Adrenal gland (tissue), 5 donors: Measurements from ENCODE around the gene VSX1.

ENCODE experiments used
- POLR2A ChIP-seq, 2 donors: fragments of 450-650 bp; IDR thresholded peaks; one replicate each; pipeline ENCODE4 v1.6.1; 2017; ENCODE audit warnings: antibody characterized with exemption in 2 of 2, mild to moderate bottlenecking in 2 of 2, moderate library complexity in 1 of 2
- TF ChIP-seq, protein P1 (sequence below), 6 experiments: fragments of 450-650 bp in 4 of 6; fragments of 200-600 bp in 2 of 6; sonication (generic) in 1 of 6; IDR thresholded peaks; 1 replicate in 5 of 6; 2 replicates in 1 of 6; pipeline versions ENCODE4 v1.5.1 to v1.8.0; 2016 to 2021; ENCODE audit warnings: antibody characterized with exemption in 6 of 6, mild to moderate bottlenecking in 2 of 6, moderate library complexity in 1 of 6
- donor health status: DM: no; HTN: no; CAD: no.

DNA sequence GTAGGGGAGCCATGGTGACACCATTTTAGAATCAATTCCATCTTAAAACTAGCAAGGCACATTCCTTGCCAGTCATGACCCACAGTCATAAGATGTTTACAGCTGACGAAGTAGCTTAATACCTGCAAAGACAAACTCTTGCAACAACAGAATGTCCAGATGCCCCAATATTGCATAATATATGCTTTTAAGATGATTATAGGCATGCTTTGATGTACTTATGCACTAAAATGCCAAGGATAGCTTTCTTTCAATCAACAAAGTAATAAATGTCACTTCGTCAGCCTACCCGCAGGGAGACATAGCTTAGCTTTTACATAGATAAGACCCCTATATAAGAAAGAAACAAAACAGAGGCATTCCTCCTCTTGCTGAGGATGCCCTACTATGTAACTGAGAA, 50.7 kb downstream of the VSX1 start:
- TF ChIP-seq, protein P1, sequence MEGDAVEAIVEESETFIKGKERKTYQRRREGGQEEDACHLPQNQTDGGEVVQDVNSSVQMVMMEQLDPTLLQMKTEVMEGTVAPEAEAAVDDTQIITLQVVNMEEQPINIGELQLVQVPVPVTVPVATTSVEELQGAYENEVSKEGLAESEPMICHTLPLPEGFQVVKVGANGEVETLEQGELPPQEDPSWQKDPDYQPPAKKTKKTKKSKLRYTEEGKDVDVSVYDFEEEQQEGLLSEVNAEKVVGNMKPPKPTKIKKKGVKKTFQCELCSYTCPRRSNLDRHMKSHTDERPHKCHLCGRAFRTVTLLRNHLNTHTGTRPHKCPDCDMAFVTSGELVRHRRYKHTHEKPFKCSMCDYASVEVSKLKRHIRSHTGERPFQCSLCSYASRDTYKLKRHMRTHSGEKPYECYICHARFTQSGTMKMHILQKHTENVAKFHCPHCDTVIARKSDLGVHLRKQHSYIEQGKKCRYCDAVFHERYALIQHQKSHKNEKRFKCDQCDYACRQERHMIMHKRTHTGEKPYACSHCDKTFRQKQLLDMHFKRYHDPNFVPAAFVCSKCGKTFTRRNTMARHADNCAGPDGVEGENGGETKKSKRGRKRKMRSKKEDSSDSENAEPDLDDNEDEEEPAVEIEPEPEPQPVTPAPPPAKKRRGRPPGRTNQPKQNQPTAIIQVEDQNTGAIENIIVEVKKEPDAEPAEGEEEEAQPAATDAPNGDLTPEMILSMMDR (IDR thresholded peaks at IDR 0.05) = no peak
- no peak for TF ChIP-seq POLR2A (IDR thresholded peaks at IDR 0.05)
